NCI-H446 (cell line): ENCODE measurements around the gene PDXDC1.
"Not testable (repeated sequence)": the region's sequence is repeated elsewhere in the genome, so short reads cannot be mapped to it uniquely, and the experiment has no call there.

Experiments
- DNase-seq, 2 experiments: peaks; one replicate each; lab custom pipeline; 2025; lab: John Stamatoyannopoulos, UW

The PDXDC1 gene

DNA sequence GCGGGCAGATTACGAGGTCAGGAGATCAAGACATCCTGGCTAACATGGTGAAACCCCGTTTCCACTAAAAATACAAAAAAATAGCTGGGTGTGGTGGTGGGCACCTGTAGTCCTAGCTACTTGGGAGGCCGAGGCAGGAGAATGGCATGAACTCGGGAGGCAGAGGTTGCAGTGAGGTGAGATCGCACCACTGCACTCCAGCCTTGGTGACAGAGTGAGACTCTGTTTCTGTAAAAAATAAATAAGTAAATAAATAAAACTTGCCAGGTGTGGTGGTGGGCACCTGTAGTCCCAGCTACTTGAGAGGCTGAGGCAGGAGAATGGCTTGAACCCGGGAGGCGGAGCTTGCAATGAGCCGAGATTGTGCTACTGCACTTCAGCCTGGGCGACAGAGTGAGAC lies 38.1 kb downstream of the PDXDC1 start:
- not testable (repeated sequence) for DNase-seq

DNA sequence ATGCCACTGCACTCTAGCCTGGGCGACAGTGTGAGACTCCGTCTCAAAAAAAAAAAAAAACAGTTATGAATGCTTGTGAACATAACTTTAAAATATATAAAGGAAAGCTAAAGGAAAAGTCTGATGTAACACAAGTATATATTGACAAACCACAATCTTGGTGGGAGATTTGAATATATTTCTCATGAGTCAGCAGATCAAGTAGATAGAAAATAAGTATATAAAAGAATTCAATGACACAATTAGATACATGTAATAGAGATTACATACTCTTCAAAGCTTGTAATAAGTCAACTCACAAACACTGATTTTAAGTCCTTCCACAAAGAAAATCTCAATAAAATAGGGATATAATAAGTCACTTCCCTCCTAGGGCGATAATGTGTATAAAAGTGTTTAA lies 40.8 kb downstream of the PDXDC1 start:
- not testable (repeated sequence) for DNase-seq

DNA sequence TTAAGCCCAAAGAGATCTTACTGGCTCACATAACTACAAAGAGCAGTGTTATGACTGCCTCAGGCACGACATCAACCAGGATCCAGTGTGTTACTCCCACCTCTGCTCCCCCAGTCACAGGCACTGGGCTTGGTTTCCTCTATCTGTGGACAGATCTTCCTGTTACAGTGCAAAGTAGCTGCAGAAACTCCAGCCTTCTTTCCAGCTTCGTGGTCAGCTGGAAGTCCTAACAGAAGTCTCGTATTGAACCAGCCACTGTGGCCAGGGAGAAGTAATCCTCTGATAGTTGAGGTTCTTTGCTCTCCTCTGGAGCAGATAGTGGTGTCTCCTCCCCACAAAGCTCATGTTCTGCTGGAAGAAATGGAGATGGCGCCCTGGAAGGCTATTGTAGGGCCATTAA lies 41.5 kb downstream of the PDXDC1 start:
- DNase-seq = not testable (repeated sequence)

DNA sequence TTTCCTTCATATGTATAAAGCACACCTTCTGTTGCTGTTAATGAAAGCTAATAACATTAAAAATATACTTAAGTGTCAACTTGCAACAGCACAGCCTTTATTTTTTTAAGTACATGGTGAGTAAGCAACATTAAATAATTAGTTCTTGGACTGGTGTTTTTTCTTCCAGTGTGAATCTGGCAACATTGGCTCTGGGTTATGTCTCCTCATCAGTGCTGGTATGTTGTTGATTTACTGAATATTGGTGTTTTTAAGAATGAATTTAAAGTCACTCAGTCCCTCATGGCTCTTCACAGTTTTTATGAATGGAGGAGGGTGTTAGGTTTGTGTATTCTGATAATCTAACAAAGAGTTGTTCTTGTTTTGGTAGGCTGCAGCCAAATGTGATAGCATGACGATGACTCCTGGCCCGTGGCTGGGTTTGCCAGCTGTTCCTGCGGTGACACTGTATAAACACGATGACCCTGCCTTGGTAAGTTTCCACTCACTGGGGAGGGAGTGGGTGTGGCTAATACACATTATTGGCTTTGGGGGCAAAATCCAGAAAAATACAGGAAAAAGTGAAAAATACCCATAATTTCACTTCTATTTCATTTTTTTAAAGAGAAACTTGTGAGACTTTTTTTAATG lies 42.2 kb downstream of the PDXDC1 start:
- DNase-seq = not testable (repeated sequence)

DNA sequence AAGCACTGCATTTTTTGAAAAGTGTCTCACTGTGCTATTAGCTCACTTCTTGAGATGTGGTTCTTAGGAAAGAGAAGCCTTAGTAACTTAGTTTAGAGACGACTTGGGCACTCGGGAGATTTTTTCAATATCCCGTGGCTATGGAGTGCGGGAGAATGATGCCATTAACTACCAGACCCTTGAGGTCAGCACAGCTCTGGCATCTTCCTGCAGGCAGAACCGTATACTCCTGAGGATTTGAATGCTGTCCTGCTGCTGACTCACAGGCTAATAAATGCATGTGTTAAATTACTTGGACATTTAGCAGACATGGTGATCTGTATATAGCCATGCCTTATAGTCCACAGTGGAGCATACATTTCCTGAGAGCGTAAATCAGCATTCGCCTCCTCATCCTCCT lies 46.6 kb downstream of the PDXDC1 start:
- not testable (repeated sequence) for DNase-seq

DNA sequence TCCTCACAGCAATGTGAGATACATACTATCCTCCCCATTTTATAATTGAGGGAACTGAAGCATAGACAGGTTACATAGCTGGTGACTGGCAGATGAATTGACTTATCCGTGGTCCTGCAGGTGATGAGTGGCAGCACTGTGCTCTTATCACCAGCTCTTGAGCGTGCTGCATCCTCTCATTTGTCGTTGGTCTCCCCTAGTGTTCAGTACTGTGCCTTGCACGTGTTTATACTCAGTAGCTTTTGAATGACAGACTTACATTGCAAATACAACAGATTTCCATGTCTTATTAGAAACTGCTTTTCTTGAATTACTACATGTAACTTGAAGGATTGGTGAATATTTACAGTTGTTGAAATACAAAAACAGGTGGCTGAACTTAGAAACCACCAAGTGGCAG lies 47.4 kb downstream of the PDXDC1 start:
- peak in 1 of 2 experiments; percentile 4 for DNase-seq

DNA sequence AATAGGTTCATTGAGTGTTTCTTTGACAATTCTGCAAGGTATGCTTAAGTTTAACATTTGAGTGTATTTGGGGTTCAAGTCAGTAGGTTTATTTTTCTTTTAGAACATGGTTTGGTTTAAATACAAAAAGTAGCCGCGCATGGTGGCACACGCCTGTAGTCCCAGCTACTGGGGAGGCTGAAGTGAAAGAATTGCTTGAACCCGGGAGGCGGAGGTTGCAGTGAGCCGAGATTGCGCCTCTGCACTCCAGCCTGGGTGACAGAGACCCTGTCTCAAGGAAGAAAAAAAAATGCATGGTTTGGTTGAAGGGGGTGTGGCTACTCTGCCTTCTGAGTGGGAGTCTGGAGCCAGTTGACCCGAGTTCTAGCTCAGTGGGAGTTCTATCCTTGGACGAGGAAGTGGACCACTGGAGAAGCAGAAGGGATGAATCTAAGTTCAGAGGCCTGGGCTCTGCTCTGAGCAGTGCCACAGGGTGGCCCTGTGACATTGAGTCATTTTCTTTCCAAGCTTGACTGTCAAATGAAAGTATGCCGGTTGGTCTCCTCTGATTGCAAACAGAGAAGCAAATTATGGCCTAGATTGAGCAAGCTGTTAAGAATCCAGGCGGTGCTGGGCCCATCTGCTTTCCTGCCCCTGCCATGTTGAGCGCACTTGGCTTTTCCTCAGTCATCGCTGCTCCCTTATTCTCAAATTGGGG lies 48.7 kb downstream of the PDXDC1 start:
- not testable (repeated sequence) for DNase-seq

DNA sequence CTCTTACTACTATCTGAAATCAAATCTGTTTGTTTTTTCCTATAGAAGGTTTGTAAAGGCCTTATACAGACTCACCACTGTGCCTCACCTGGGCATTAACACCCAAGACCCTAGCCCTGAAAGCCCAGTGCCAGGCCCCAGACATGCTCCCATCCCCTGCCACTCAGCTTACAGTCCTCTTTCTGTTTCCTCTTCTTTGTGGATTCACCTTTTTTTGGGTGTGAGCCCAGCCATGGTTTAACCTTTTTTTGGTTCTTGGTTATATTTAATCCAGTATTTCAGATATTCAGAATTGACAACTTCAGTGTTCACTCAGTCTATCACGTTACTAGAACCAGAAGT lies 50.0 kb downstream of the PDXDC1 start:
- DNase-seq = not testable (repeated sequence)

DNA sequence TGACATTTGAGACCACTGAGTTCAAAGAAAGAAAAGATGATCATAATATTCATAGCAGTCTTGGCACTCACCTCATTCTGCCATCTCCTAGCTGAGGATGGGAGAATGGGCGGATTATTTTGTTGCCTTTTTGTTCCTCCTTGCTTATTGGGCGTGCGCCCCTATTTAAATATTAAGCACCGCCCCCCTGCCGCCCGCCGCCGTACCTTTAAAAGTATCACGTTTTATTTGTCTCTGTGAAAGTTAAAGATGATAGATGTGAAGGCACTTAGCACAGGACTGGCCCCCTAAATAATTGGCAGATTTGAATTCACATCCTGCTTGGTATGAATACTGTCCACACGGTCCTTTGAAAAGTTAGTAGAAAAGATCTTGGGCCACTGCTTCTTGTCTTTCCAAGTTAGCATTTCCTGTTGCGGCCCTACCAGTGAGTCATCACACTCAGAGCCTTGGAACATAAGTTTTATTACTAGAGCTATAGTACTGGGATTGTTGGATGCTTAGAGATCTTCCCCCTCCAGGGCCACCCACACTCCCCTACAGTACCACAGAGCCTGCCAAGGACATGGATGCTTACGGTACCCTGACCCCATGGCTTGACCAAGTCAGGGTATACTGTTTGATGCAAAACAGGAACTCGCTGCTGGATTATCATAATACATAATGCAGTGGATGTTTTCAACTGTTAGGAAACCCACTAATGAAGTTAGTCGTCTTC lies 50.6 kb downstream of the PDXDC1 start:
- not testable (repeated sequence) for DNase-seq

DNA sequence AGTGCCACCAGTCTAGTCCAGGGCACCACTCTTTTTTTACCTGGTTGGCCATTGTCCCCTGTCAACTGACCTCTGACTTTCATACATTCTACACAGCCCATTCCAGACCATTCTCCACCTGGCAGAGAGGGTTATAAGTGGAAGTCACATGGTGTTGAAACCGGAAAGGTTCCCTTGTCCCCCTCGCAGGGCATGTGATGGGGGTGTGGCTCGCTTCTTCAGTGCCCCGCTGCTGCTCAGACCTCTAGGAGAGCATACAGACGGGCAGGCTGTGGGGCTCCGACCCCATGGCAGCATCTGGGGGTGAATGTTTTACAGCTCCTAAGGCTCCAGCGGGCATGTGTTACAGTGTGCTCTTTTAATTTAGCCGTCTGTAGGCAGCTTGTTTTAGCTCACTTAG lies 52.2 kb downstream of the PDXDC1 start:
- DNase-seq = not testable (repeated sequence)

DNA sequence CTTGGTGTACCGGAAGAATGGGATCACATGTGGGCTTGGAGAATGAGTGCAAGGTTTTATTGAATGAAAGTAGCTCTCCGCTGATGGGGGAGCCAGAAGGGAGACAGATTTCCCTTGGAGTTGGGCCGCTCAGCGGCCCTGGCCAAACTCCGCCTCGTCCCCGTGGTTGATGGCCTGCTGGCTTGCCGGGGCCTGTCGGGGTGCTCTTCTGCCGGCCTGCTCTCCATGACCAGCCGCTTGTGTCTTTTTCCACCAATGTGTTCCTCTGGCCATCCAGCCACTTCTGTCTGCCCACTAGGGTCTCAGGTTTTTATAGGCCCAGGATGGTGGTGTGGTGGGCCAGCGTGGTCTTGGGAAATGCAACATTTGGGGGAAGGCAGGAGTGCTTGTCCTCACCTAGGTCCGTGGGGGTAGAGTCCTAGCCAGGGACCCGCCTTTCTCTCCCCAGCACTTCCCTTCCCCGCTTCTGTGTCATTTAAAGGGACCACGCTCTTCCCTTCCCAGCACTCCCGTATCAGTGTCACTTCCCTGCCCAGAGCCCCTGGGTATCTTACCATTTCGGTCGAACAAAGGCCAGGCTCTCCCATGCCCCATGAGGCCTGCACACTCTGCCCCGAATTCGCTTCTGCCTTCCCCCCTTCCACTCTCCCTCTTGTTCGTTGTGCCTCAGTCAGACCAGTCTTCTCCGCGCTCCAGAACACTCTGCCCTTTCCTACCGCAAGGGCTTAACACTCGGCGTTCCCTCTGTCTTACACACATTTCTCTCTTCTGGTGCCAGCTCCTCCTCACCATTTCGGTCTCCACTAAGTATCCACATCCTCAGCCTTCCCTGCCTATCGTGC lies 52.9 kb downstream of the PDXDC1 start:
- not testable (repeated sequence) for DNase-seq

DNA sequence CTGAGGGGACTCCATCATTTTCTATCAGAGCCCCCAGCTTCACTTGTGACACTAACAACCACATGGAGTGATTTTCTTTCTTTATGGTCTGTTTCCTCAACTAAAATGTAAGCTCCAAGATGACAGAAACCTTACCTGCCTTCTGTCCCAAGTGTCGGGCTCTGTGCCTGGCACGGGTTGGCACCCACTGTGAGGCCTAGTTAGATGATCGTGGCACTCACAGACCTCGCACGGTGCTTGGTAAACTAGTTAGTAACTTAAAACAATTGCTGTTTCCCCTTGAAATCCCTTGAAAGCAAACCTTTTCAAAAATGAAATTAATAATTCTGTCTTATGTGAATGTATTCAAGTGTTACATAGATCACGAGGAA lies 53.5 kb downstream of the PDXDC1 start:
- not testable (repeated sequence) for DNase-seq

DNA sequence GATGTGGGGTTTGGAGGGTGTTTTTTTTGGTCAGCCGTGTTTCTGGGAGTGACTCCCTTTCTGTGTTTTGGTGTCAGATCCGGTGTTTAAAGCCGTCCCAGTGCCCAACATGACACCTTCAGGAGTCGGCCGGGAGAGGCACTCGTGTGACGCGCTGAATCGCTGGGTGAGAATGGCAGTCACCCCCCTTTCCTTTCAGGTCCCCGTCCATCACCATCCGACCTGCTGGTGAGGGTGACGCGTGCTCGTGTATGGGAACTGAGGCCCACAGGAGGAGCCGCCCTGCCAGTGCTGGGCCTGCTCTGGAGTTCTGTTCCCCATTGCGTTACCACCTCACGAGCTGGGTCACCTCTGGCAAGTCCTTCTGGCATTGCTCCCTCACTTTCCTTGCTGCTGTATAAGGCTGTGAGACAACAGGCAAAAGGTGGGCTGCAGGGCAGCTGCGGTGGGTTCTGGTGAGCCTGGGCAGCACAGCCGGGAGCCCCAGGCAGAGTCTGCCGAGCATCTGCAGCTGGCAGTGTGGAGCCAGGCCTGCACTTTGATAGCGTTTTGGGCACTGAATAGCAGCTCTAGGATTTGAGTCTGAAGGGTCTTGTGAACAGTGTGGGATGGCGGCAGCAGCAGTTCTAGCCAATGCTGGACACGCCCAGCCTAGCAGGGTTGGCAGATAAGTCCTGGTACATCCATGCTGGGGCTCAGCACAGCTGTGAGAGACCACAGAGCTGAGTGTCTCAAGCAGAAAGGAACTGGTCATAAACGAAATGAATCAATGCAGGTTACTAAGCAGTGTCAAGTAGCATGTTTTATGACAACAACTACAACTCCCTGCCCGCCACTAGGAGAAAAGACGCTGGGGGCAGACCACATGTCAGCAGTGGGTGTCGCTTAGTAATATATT lies 54.2 kb downstream of the PDXDC1 start:
- DNase-seq = not testable (repeated sequence)

DNA sequence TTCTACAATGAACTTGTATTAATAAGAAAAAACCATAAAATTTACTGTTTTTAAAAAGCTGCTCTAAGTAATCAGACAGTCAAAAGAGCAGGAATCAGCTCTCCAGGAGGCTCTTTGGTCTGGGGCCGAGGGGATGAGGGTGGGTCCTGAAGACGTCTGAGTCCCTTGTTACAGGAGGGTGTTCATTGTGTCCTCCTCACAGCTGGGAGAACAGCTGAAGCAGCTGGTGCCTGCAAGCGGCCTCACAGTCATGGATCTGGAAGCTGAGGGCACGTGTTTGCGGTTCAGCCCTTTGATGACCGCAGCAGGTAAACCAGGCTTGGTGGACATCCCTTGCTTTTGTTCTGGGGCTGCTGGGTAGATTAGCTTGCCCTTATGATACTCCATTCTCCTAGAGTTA lies 54.9 kb downstream of the PDXDC1 start:
- DNase-seq = not testable (repeated sequence)

DNA sequence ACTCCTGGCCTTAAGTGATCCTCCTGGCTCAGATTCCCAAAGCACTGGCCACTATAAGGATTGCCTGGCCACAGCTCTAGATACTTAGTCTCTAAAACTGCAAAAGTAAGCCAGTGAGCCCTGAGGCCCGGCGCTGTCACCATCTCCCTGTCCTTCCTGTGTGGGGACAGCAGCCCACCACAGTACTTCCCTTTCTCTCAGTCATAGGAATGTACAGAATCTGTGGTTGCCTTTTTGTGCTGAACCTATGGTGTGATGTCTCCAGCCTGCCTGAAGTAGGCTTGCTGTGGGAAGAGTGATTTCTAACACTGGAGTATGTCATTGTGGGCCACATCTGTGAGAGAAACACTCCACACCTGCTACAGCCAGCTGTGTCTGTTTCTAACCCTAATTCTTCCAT lies 56.4 kb downstream of the PDXDC1 start:
- DNase-seq = no peak

DNA sequence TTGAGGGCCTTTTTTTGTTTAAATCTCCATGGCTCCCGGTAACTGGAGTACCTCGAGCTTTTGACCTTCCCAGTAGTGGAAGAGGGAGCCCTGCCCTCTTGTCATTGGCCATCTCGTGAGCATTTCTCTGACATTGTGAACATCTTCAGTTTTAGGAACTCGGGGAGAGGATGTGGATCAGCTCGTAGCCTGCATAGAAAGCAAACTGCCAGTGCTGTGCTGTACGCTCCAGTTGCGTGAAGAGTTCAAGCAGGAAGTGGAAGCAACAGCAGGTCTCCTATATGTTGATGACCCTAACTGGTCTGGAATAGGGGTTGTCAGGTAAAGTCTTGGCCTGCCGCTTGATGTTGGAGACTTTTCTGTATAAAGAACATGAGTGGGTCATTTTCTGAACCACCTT lies 56.8 kb downstream of the PDXDC1 start:
- DNase-seq = no peak

DNA sequence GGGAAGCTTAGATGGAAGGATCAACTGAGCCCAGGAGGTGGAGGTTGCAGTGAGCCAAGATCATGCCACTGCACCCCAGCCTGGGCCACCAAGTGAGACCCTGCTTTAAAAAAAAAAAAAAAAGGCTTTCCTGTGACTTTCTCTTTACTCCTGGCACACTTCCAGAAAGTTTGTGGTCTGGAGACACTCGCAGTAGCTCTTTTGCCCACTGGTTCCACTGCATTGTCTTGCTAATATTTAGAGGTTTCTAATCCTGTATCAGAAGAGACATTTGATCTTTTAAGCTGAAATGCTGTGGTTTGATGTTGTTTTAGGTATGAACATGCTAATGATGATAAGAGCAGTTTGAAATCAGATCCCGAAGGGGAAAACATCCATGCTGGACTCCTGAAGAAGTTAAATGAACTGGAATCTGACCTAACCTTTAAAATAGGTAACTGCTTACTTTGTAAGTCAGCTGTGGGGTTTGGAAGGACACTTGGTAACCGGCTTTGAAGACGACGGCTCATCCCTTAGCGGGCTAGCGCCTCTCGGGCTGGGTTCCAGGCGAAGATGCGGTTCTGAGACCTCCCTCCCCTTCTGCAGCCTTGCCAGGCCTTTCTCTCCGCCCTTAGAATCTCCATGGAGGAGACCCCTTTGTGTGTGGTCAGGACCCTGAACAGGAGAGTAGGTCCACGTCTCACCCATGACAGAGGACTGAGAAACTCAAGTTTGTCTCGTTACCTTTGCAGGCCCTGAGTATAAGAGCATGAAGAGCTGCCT lies 57.9 kb downstream of the PDXDC1 start:
- no peak for DNase-seq

DNA sequence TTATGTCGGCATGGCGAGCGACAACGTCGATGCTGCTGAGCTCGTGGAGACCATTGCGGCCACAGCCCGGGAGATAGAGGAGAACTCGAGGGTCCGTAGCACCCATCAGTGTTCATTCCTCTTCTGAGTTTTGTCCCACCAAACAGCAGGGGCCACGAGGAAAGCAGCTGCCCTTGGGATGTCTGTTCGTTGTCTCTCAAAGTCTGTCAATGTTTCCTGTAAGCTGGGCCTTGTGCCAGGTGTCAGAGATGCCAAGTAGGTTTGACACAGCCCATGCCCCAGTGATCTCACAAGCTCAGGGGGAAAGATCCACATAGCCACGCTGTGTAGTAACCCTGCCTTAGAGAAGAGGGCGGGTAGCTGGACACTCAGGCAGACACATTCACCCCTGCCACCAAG lies 58.5 kb downstream of the PDXDC1 start:
- no peak for DNase-seq

DNA sequence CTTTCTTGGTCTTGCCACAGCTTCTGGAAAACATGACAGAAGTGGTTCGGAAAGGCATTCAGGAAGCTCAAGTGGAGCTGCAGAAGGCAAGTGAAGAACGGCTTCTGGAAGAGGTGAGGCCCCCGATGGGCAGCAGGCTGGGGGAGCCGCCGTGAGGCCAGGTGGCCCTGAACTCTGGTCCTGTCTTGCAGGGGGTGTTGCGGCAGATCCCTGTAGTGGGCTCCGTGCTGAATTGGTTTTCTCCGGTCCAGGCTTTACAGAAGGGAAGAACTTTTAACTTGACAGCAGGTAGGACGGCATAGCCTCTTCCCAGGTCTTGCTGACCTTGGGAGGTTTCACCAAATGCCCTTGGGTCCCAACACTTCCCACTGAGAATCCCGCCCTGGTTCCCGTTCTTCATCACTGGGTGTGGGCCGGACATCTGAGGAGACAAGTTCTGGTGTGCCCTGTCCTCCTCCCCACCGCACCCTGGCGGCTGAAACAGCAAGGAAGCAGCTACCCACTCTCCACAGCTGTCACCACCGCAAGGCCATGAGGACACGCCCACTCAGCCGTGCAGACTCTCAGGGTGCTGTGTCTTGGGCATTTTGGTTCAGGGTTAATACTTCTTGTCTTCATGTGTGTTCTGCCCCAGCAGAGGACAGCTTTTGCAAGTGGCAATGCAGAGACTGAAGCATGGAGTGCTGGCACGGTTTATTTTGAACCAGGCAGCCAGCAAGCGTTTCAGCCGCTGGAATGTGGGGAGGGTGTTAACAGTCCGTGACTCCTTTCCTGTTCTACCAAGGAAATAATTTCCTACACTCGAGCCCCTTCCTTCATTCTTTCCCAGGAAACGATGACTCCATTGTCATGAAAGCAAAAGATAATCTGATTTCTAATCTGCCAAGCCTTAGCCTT lies 59.7 kb downstream of the PDXDC1 start:
- DNase-seq = no peak
